ENCODE measurements around the gene FANCC. TPM values are rescaled to one million over a fixed set of nuclear protein-coding genes. Genes with fewer than 3 reads are reported as not detected.

Gene FANCC
- total and polyA plus RNA-seq, 2 donors, result 4.1 to 4.8 TPM

- H3K27ac ChIP-seq (ENCODE audit: low read depth in 1 of 2, low read length in 1 of 2), result no peak overlapping the region
- H3K27me3 ChIP-seq (ENCODE audit: control insufficient read depth in 2 of 2, insufficient read depth in 1 of 2, low read length in 1 of 2), result no peaks in the 10 kb centered on the region
- 97% methylated on average over 5 of the region's 5 CpGs for WGBS
- H3K4me3 ChIP-seq (ENCODE audit: low read length in 2 of 2), result no peak overlapping the region
- H3K9me3 ChIP-seq (ENCODE audit: control insufficient read depth in 2 of 2, insufficient read depth in 1 of 2, low read length in 1 of 2), result no peaks in the 10 kb centered on the region
- H3K4me1 ChIP-seq (ENCODE audit: control insufficient read depth in 2 of 2, insufficient read depth in 2 of 2, low read length in 2 of 2), result no peaks in the 10 kb centered on the region
- H3K36me3 ChIP-seq (ENCODE audit: control insufficient read depth in 2 of 2, insufficient read depth in 2 of 2, low read length in 1 of 2), result no peaks in the 10 kb centered on the region
- no peak for DNase-seq (ENCODE audit: low read depth in 6 of 9, low spot score in 9 of 9)
These were observed 246.1 kb downstream of the FANCC start for GRCh38 chr9:95071450-95071849.

GRCh38 chr9:95070549-95071021 is 246.9 kb downstream of the FANCC start:
- Histone ChIP-seq H3K9me3 (ENCODE audit: control insufficient read depth in 2 of 2, insufficient read depth in 1 of 2, low read length in 1 of 2) (no peaks in the 10 kb centered on the region), H3K27ac (ENCODE audit: low read depth in 1 of 2, low read length in 1 of 2) (no peak overlapping the region), H3K4me3 (ENCODE audit: low read length in 2 of 2) (no peak overlapping the region), H3K4me1 (ENCODE audit: control insufficient read depth in 2 of 2, insufficient read depth in 2 of 2, low read length in 2 of 2) (no peaks in the 10 kb centered on the region), H3K36me3 (ENCODE audit: control insufficient read depth in 2 of 2, insufficient read depth in 2 of 2, low read length in 1 of 2) (no peaks in the 10 kb centered on the region), H3K27me3 (ENCODE audit: control insufficient read depth in 2 of 2, insufficient read depth in 1 of 2, low read length in 1 of 2) (no peaks in the 10 kb centered on the region)
- 97% methylated on average over 8 of the region's 8 CpGs for WGBS
- DNase-seq (ENCODE audit: low read depth in 6 of 9, low spot score in 9 of 9), result no peak

GRCh38 chr9:95067897-95068296 is 249.6 kb downstream of the FANCC start:
- DNase-seq (ENCODE audit: low read depth in 6 of 9, low spot score in 9 of 9), result no peak
- Histone ChIP-seq H3K4me3 (ENCODE audit: low read length in 2 of 2) (no peak overlapping the region), H3K27ac (ENCODE audit: low read depth in 1 of 2, low read length in 1 of 2) (no peak overlapping the region), H3K9me3 (ENCODE audit: control insufficient read depth in 2 of 2, insufficient read depth in 1 of 2, low read length in 1 of 2) (no peaks in the 10 kb centered on the region), H3K36me3 (ENCODE audit: control insufficient read depth in 2 of 2, insufficient read depth in 2 of 2, low read length in 1 of 2) (no peaks in the 10 kb centered on the region), H3K27me3 (ENCODE audit: control insufficient read depth in 2 of 2, insufficient read depth in 1 of 2, low read length in 1 of 2) (no peaks in the 10 kb centered on the region), H3K4me1 (ENCODE audit: control insufficient read depth in 2 of 2, insufficient read depth in 2 of 2, low read length in 2 of 2) (no peaks in the 10 kb centered on the region)
- WGBS, result 50% methylated on average over 2 of the region's 2 CpGs

- DNase-seq (ENCODE audit: low read depth in 6 of 9, low spot score in 9 of 9), result no peak
- Histone ChIP-seq H3K27ac (ENCODE audit: low read depth in 1 of 2, low read length in 1 of 2) (no peak overlapping the region), H3K4me3 (ENCODE audit: low read length in 2 of 2) (no peak overlapping the region), H3K9me3 (ENCODE audit: control insufficient read depth in 2 of 2, insufficient read depth in 1 of 2, low read length in 1 of 2) (no peaks in the 10 kb centered on the region), H3K4me1 (ENCODE audit: control insufficient read depth in 2 of 2, insufficient read depth in 2 of 2, low read length in 2 of 2) (peaks cover 0 to 6% of the 10 kb centered on the region in 2 donors), H3K27me3 (ENCODE audit: control insufficient read depth in 2 of 2, insufficient read depth in 1 of 2, low read length in 1 of 2) (no peaks in the 10 kb centered on the region), H3K36me3 (ENCODE audit: control insufficient read depth in 2 of 2, insufficient read depth in 2 of 2, low read length in 1 of 2) (no peaks in the 10 kb centered on the region)
- WGBS, result over 99% methylated on average over 6 of the region's 6 CpGs
These were observed 250.5 kb downstream of the FANCC start for GRCh38 chr9:95067057-95067456.

GRCh38 chr9:95065224-95065623 is 252.3 kb downstream of the FANCC start:
- WGBS, result 96% methylated on average over 11 of the region's 11 CpGs
- H3K36me3 ChIP-seq (ENCODE audit: control insufficient read depth in 2 of 2, insufficient read depth in 2 of 2, low read length in 1 of 2), result no peaks in the 10 kb centered on the region
- DNase-seq (ENCODE audit: low read depth in 6 of 9, low spot score in 9 of 9), result no peak

GRCh38 chr9:95063300-95063699 is 254.2 kb downstream of the FANCC start:
- H3K36me3 ChIP-seq (ENCODE audit: control insufficient read depth in 2 of 2, insufficient read depth in 2 of 2, low read length in 1 of 2), result no peaks in the 10 kb centered on the region
- no peak overlapping the region for H3K4me3 ChIP-seq (ENCODE audit: low read length in 2 of 2)
- peaks cover 0 to 6% of the 10 kb centered on the region in 2 donors for H3K4me1 ChIP-seq (ENCODE audit: control insufficient read depth in 2 of 2, insufficient read depth in 2 of 2, low read length in 2 of 2)
- no peaks in the 10 kb centered on the region for H3K9me3 ChIP-seq (ENCODE audit: control insufficient read depth in 2 of 2, insufficient read depth in 1 of 2, low read length in 1 of 2)
- H3K27me3 ChIP-seq (ENCODE audit: control insufficient read depth in 2 of 2, insufficient read depth in 1 of 2, low read length in 1 of 2), result no peaks in the 10 kb centered on the region
- WGBS, result 94% methylated on average over 10 of the region's 10 CpGs
- H3K27ac ChIP-seq (ENCODE audit: low read depth in 1 of 2, low read length in 1 of 2), result no peak overlapping the region
- DNase-seq (ENCODE audit: low read depth in 6 of 9, low spot score in 9 of 9), result no peak

More at GRCh38 chr9:95065224-95065623, 252.3 kb downstream of the FANCC start:
- H3K4me1 ChIP-seq (ENCODE audit: control insufficient read depth in 2 of 2, insufficient read depth in 2 of 2, low read length in 2 of 2), result peaks cover 0 to 6% of the 10 kb centered on the region in 2 donors
- H3K27ac ChIP-seq (ENCODE audit: low read depth in 1 of 2, low read length in 1 of 2), result no peak overlapping the region
- no peak overlapping the region for H3K4me3 ChIP-seq (ENCODE audit: low read length in 2 of 2)
- no peaks in the 10 kb centered on the region for H3K9me3 ChIP-seq (ENCODE audit: control insufficient read depth in 2 of 2, insufficient read depth in 1 of 2, low read length in 1 of 2)
- no peaks in the 10 kb centered on the region for H3K27me3 ChIP-seq (ENCODE audit: control insufficient read depth in 2 of 2, insufficient read depth in 1 of 2, low read length in 1 of 2)

GRCh38 chr9:95062596-95063065 is 254.9 kb downstream of the FANCC start:
- no peaks in the 10 kb centered on the region for H3K27me3 ChIP-seq (ENCODE audit: control insufficient read depth in 2 of 2, insufficient read depth in 1 of 2, low read length in 1 of 2)
- peaks cover 0 to 6% of the 10 kb centered on the region in 2 donors for H3K4me1 ChIP-seq (ENCODE audit: control insufficient read depth in 2 of 2, insufficient read depth in 2 of 2, low read length in 2 of 2)
- H3K9me3 ChIP-seq (ENCODE audit: control insufficient read depth in 2 of 2, insufficient read depth in 1 of 2, low read length in 1 of 2), result no peaks in the 10 kb centered on the region
- 81% methylated on average over 7 of the region's 7 CpGs for WGBS
- no peak overlapping the region for H3K4me3 ChIP-seq (ENCODE audit: low read length in 2 of 2)
- no peak overlapping the region for H3K27ac ChIP-seq (ENCODE audit: low read depth in 1 of 2, low read length in 1 of 2)
- H3K36me3 ChIP-seq (ENCODE audit: control insufficient read depth in 2 of 2, insufficient read depth in 2 of 2, low read length in 1 of 2), result no peaks in the 10 kb centered on the region
- DNase-seq (ENCODE audit: low read depth in 6 of 9, low spot score in 9 of 9), result no peak

- no peaks in the 10 kb centered on the region for H3K36me3 ChIP-seq (ENCODE audit: control insufficient read depth in 2 of 2, insufficient read depth in 2 of 2, low read length in 1 of 2)
- H3K4me3 ChIP-seq (ENCODE audit: low read length in 2 of 2), result no peak overlapping the region
- no peak for DNase-seq (ENCODE audit: low read depth in 6 of 9, low spot score in 9 of 9)
- no peaks in the 10 kb centered on the region for H3K27me3 ChIP-seq (ENCODE audit: control insufficient read depth in 2 of 2, insufficient read depth in 1 of 2, low read length in 1 of 2)
- H3K9me3 ChIP-seq (ENCODE audit: control insufficient read depth in 2 of 2, insufficient read depth in 1 of 2, low read length in 1 of 2), result no peaks in the 10 kb centered on the region
- H3K4me1 ChIP-seq (ENCODE audit: control insufficient read depth in 2 of 2, insufficient read depth in 2 of 2, low read length in 2 of 2), result peaks cover 0 to 6% of the 10 kb centered on the region in 2 donors
- WGBS, result 61% methylated on average over 13 of the region's 13 CpGs
- no peak overlapping the region for H3K27ac ChIP-seq (ENCODE audit: low read depth in 1 of 2, low read length in 1 of 2)
These were observed 255.5 kb downstream of the FANCC start for GRCh38 chr9:95061916-95062595.

- no peak overlapping the region for H3K27ac ChIP-seq (ENCODE audit: low read depth in 1 of 2, low read length in 1 of 2)
- H3K4me1 ChIP-seq (ENCODE audit: control insufficient read depth in 2 of 2, insufficient read depth in 2 of 2, low read length in 2 of 2), result peaks cover 0 to 6% of the 10 kb centered on the region in 2 donors
- H3K4me3 ChIP-seq (ENCODE audit: low read length in 2 of 2), result no peak overlapping the region
These were observed 256.6 kb downstream of the FANCC start for GRCh38 chr9:95060916-95061315.

More at GRCh38 chr9:95060916-95061315, 256.6 kb downstream of the FANCC start:
- H3K9me3 ChIP-seq (ENCODE audit: control insufficient read depth in 2 of 2, insufficient read depth in 1 of 2, low read length in 1 of 2), result no peaks in the 10 kb centered on the region
- no peak for DNase-seq (ENCODE audit: low read depth in 6 of 9, low spot score in 9 of 9)
- H3K36me3 ChIP-seq (ENCODE audit: control insufficient read depth in 2 of 2, insufficient read depth in 2 of 2, low read length in 1 of 2), result no peaks in the 10 kb centered on the region
- 95% methylated on average over 2 of the region's 2 CpGs for WGBS
- no peaks in the 10 kb centered on the region for H3K27me3 ChIP-seq (ENCODE audit: control insufficient read depth in 2 of 2, insufficient read depth in 1 of 2, low read length in 1 of 2)
